ENCODE results near the gene IGF1R.

IGF1R gene

GRCh38 chr15:98845138-98845884 lies 197.0 kb downstream of the IGF1R start:
- Histone ChIP-seq H3K4me1 (ENCODE audit: control insufficient read depth in 1 of 2, insufficient read depth in 2 of 2, low read length in 2 of 2) (peaks cover under 1 to 14% of the 10 kb centered on the region in 2 donors), H3K9ac (ENCODE audit: low read depth in 1 of 2, low read length in 2 of 2) (no peak overlapping the region), H3K36me3 (ENCODE audit: control insufficient read depth in 1 of 2, insufficient read depth in 2 of 2, low read length in 2 of 2) (no peaks in the 10 kb centered on the region), H3K27me3 (ENCODE audit: control insufficient read depth in 1 of 2, insufficient read depth in 2 of 2, low read length in 2 of 2) (no peaks in the 10 kb centered on the region), H3K27ac (ENCODE audit: low read depth, low read length) (no peak overlapping the region), H3K4me3 (ENCODE audit: low read depth in 1 of 2, low read length in 2 of 2) (no peak overlapping the region), H3K9me3 (ENCODE audit: control insufficient read depth in 1 of 2, low read length in 2 of 2) (no peaks in the 10 kb centered on the region)

GRCh38 chr15:98850961-98851572 lies 202.7 kb downstream of the IGF1R start:
- Histone ChIP-seq H3K27ac (ENCODE audit: low read depth, low read length) (peak overlapping the region; percentile 1), H3K4me1 (ENCODE audit: control insufficient read depth in 1 of 2, insufficient read depth in 2 of 2, low read length in 2 of 2) (peaks cover 23 to 31% of the 10 kb centered on the region in 2 donors), H3K36me3 (ENCODE audit: control insufficient read depth in 1 of 2, insufficient read depth in 2 of 2, low read length in 2 of 2) (no peaks in the 10 kb centered on the region), H3K27me3 (ENCODE audit: control insufficient read depth in 1 of 2, insufficient read depth in 2 of 2, low read length in 2 of 2) (no peaks in the 10 kb centered on the region), H3K9ac (ENCODE audit: low read depth in 1 of 2, low read length in 2 of 2) (no peak overlapping the region), H3K4me3 (ENCODE audit: low read depth in 1 of 2, low read length in 2 of 2) (peak overlapping the region; percentile 19 to 85), H3K9me3 (ENCODE audit: control insufficient read depth in 1 of 2, low read length in 2 of 2) (no peaks in the 10 kb centered on the region)

GRCh38 chr15:98853161-98853560 lies 204.8 kb downstream of the IGF1R start:
- peaks cover 23 to 31% of the 10 kb centered on the region in 2 donors for H3K4me1 ChIP-seq (ENCODE audit: control insufficient read depth in 1 of 2, insufficient read depth in 2 of 2, low read length in 2 of 2)
- H3K27me3 ChIP-seq (ENCODE audit: control insufficient read depth in 1 of 2, insufficient read depth in 2 of 2, low read length in 2 of 2), result no peaks in the 10 kb centered on the region
- H3K27ac ChIP-seq (ENCODE audit: low read depth, low read length), result peak overlapping the region; percentile 71
- peak overlapping the region; percentile 85 to 90 for H3K4me3 ChIP-seq (ENCODE audit: low read depth in 1 of 2, low read length in 2 of 2)
- peak overlapping the region; percentile 56 to 75 for H3K9ac ChIP-seq (ENCODE audit: low read depth in 1 of 2, low read length in 2 of 2)
- no peaks in the 10 kb centered on the region for H3K9me3 ChIP-seq (ENCODE audit: control insufficient read depth in 1 of 2, low read length in 2 of 2)
- H3K36me3 ChIP-seq (ENCODE audit: control insufficient read depth in 1 of 2, insufficient read depth in 2 of 2, low read length in 2 of 2), result no peaks in the 10 kb centered on the region

- H3K27me3 ChIP-seq (ENCODE audit: control insufficient read depth in 1 of 2, insufficient read depth in 2 of 2, low read length in 2 of 2), result no peaks in the 10 kb centered on the region
- H3K9me3 ChIP-seq (ENCODE audit: control insufficient read depth in 1 of 2, low read length in 2 of 2), result no peaks in the 10 kb centered on the region
- H3K4me3 ChIP-seq (ENCODE audit: low read depth in 1 of 2, low read length in 2 of 2), result peak overlapping the region; percentile 85 to 90
- H3K9ac ChIP-seq (ENCODE audit: low read depth in 1 of 2, low read length in 2 of 2), result peak overlapping the region in 1 of 2 donors; percentile 75
- H3K4me1 ChIP-seq (ENCODE audit: control insufficient read depth in 1 of 2, insufficient read depth in 2 of 2, low read length in 2 of 2), result peaks cover 23 to 31% of the 10 kb centered on the region in 2 donors
- H3K36me3 ChIP-seq (ENCODE audit: control insufficient read depth in 1 of 2, insufficient read depth in 2 of 2, low read length in 2 of 2), result no peaks in the 10 kb centered on the region
- H3K27ac ChIP-seq (ENCODE audit: low read depth, low read length), result peak overlapping the region; percentile 11
These were observed 205.5 kb downstream of the IGF1R start for GRCh38 chr15:98853617-98854420.

- H3K9me3 ChIP-seq (ENCODE audit: control insufficient read depth in 1 of 2, low read length in 2 of 2), result no peaks in the 10 kb centered on the region
- no peak overlapping the region for H3K9ac ChIP-seq (ENCODE audit: low read depth in 1 of 2, low read length in 2 of 2)
- H3K4me1 ChIP-seq (ENCODE audit: control insufficient read depth in 1 of 2, insufficient read depth in 2 of 2, low read length in 2 of 2), result peaks cover 23 to 31% of the 10 kb centered on the region in 2 donors
- no peaks in the 10 kb centered on the region for H3K27me3 ChIP-seq (ENCODE audit: control insufficient read depth in 1 of 2, insufficient read depth in 2 of 2, low read length in 2 of 2)
- H3K4me3 ChIP-seq (ENCODE audit: low read depth in 1 of 2, low read length in 2 of 2), result no peak overlapping the region
- no peaks in the 10 kb centered on the region for H3K36me3 ChIP-seq (ENCODE audit: control insufficient read depth in 1 of 2, insufficient read depth in 2 of 2, low read length in 2 of 2)
- no peak overlapping the region for H3K27ac ChIP-seq (ENCODE audit: low read depth, low read length)
These were observed 206.2 kb downstream of the IGF1R start for GRCh38 chr15:98854496-98854895.

GRCh38 chr15:98855067-98855814 lies 206.9 kb downstream of the IGF1R start:
- Histone ChIP-seq H3K9me3 (ENCODE audit: control insufficient read depth in 1 of 2, low read length in 2 of 2) (no peaks in the 10 kb centered on the region), H3K4me3 (ENCODE audit: low read depth in 1 of 2, low read length in 2 of 2) (no peak overlapping the region), H3K27me3 (ENCODE audit: control insufficient read depth in 1 of 2, insufficient read depth in 2 of 2, low read length in 2 of 2) (no peaks in the 10 kb centered on the region), H3K36me3 (ENCODE audit: control insufficient read depth in 1 of 2, insufficient read depth in 2 of 2, low read length in 2 of 2) (no peaks in the 10 kb centered on the region), H3K27ac (ENCODE audit: low read depth, low read length) (no peak overlapping the region), H3K4me1 (ENCODE audit: control insufficient read depth in 1 of 2, insufficient read depth in 2 of 2, low read length in 2 of 2) (peaks cover 23 to 31% of the 10 kb centered on the region in 2 donors), H3K9ac (ENCODE audit: low read depth in 1 of 2, low read length in 2 of 2) (no peak overlapping the region)

- H3K4me3 ChIP-seq (ENCODE audit: low read depth in 1 of 2, low read length in 2 of 2), result no peak overlapping the region
- H3K27me3 ChIP-seq (ENCODE audit: control insufficient read depth in 1 of 2, insufficient read depth in 2 of 2, low read length in 2 of 2), result no peaks in the 10 kb centered on the region
- H3K36me3 ChIP-seq (ENCODE audit: control insufficient read depth in 1 of 2, insufficient read depth in 2 of 2, low read length in 2 of 2), result no peaks in the 10 kb centered on the region
- H3K27ac ChIP-seq (ENCODE audit: low read depth, low read length), result no peak overlapping the region
- H3K9ac ChIP-seq (ENCODE audit: low read depth in 1 of 2, low read length in 2 of 2), result no peak overlapping the region
- H3K4me1 ChIP-seq (ENCODE audit: control insufficient read depth in 1 of 2, insufficient read depth in 2 of 2, low read length in 2 of 2), result peaks cover 18 to 24% of the 10 kb centered on the region in 2 donors
- H3K9me3 ChIP-seq (ENCODE audit: control insufficient read depth in 1 of 2, low read length in 2 of 2), result no peaks in the 10 kb centered on the region
These were observed 207.6 kb downstream of the IGF1R start for GRCh38 chr15:98855815-98856531.

GRCh38 chr15:98856532-98856907 lies 208.2 kb downstream of the IGF1R start:
- Histone ChIP-seq H3K36me3 (ENCODE audit: control insufficient read depth in 1 of 2, insufficient read depth in 2 of 2, low read length in 2 of 2) (no peaks in the 10 kb centered on the region), H3K27me3 (ENCODE audit: control insufficient read depth in 1 of 2, insufficient read depth in 2 of 2, low read length in 2 of 2) (no peaks in the 10 kb centered on the region), H3K9me3 (ENCODE audit: control insufficient read depth in 1 of 2, low read length in 2 of 2) (no peaks in the 10 kb centered on the region), H3K4me1 (ENCODE audit: control insufficient read depth in 1 of 2, insufficient read depth in 2 of 2, low read length in 2 of 2) (peaks cover 12 to 19% of the 10 kb centered on the region in 2 donors), H3K4me3 (ENCODE audit: low read depth in 1 of 2, low read length in 2 of 2) (no peak overlapping the region), H3K9ac (ENCODE audit: low read depth in 1 of 2, low read length in 2 of 2) (no peak overlapping the region), H3K27ac (ENCODE audit: low read depth, low read length) (no peak overlapping the region)

GRCh38 chr15:98858610-98859023 lies 210.3 kb downstream of the IGF1R start:
- Histone ChIP-seq H3K9me3 (ENCODE audit: control insufficient read depth in 1 of 2, low read length in 2 of 2) (no peaks in the 10 kb centered on the region), H3K27ac (ENCODE audit: low read depth, low read length) (no peak overlapping the region), H3K4me1 (ENCODE audit: control insufficient read depth in 1 of 2, insufficient read depth in 2 of 2, low read length in 2 of 2) (peaks cover 3 to 5% of the 10 kb centered on the region in 2 donors), H3K36me3 (ENCODE audit: control insufficient read depth in 1 of 2, insufficient read depth in 2 of 2, low read length in 2 of 2) (no peaks in the 10 kb centered on the region), H3K4me3 (ENCODE audit: low read depth in 1 of 2, low read length in 2 of 2) (no peak overlapping the region), H3K9ac (ENCODE audit: low read depth in 1 of 2, low read length in 2 of 2) (peak overlapping the region in 1 of 2 donors; percentile 6), H3K27me3 (ENCODE audit: control insufficient read depth in 1 of 2, insufficient read depth in 2 of 2, low read length in 2 of 2) (no peaks in the 10 kb centered on the region)
